ENCODE results near the gene PLEKHN1.

The PLEKHN1 gene

DNA sequence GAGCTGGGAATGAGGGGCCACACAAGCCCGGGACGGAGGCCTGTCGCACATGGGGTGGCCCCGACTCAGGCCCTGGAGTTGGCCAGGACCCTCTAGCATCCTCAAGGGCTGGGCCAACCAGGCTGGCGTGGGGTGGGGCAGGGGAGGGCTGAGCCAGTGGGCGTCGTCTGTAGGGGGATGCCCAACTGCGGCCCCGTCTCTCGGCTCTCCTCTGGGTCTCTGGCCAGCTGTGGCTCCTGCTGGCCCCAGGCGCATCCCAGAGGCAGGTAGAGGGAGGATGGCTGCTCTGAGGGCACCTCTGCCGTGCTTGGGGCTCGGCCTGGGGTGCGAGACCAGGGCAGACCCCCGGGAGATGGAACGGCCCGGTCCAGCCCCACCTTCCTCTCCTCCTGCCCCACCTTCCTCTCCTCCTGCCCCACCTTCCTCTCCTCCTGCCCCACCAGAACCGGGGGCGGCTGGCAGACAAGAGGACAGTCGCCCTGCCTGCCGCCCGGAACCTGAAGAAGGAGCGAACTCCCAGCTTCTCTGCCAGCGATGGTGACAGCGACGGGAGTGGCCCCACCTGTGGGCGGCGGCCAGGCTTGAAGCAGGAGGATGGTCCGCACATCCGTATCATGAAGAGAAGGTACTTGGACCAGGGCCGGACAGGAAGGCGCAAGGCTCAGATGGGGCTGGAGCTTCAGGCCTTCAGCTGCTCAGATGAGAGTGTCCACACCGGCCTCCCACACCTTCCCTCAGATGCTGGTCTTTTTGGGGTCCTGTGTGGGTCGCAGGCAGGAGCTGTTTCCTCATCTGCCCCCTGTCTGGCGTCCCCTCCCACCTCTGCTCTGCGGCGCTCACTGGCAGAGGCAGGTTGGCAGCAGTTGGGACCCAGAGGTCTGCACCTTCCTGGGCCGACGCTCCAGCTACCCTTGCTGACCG, 36.3 kb upstream of the PLEKHN1 start:
- no peak for DNase-seq (ENCODE audit: low read depth in 1 of 2, low spot score in 1 of 2)

DNA sequence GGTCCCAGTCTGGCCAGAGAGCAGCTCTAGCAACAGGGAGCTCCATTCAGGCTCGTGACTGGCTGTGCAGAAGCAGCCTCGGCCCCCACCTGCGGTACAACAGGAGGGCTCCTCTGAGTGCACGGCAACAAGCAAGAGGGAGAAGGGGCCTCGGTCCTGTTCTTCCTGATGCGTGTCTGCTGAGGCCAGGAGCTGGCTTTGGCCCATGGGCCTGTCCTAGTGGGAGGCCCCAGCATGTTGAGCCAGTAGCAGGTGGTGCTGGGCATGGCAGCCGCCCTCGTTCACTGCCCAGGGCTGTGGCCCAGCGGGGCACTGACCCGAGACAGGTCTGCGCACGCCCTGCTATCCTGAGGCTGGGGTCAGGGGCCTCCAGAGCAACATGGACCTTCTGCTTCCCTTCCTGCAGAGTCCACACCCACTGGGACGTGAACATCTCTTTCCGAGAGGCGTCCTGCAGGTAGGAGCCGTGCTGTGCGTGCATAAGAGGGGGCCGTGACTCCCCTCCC, 35.6 kb upstream of the PLEKHN1 start:
- no peak for DNase-seq (ENCODE audit: low read depth in 1 of 2, low spot score in 1 of 2)

DNA sequence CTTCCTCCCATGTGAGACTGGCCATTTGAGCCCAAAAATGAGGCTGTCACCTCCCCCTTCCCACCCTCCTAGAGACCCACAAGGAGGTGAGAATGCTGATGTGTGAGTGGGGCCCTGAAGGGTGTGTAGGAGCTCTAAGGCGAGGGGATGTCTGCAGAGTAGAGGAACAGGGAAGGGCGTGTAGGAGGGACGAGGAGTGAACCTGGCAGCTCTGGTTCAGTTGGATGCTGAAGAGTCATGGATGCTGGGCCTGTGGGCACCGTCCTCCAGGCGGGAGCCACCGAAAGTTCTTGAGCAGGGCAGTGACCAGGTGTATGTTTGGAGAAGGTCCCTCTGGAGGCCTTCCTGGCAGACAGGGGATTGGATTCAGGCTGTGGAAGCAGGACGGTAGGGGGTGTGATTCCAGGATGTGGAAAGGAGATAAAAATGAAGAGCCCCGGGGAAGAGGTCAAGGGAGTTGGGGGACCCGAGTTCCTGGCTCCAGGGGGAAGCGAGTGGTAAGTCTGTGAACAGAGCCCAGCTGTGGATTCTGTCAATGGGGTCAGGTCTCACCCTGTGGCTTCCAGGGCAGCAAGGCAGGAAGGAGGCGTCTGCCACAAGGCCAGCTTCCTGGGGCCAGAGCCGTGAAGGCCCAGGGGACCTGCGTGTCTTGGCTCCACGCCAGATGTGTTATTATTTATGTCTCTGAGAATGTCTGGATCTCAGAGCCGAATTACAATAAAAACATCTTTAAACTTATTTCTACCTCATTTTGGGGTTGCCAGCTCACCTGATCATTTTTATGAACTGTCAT, 34.7 kb upstream of the PLEKHN1 start:
- no peak for DNase-seq (ENCODE audit: low read depth in 1 of 2, low spot score in 1 of 2)

DNA sequence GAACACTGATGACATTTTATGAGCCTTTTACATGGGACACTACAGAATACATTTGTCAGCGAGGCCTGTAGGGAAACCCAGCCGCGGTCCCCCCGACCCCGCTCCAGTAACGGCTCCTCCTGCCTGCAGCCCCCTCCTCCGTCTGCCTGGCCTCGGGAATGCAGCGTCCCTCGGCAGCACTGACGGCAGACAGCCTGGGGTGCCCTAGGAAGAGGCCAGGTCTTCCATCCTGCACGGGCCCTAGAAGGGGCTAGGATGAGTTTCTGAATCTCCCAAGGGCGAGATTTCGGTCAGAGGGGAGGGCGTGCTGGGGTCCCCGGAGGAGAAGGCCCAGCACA, 34.1 kb upstream of the PLEKHN1 start:
- DNase-seq (ENCODE audit: low read depth in 1 of 2, low spot score in 1 of 2): no peak

DNA sequence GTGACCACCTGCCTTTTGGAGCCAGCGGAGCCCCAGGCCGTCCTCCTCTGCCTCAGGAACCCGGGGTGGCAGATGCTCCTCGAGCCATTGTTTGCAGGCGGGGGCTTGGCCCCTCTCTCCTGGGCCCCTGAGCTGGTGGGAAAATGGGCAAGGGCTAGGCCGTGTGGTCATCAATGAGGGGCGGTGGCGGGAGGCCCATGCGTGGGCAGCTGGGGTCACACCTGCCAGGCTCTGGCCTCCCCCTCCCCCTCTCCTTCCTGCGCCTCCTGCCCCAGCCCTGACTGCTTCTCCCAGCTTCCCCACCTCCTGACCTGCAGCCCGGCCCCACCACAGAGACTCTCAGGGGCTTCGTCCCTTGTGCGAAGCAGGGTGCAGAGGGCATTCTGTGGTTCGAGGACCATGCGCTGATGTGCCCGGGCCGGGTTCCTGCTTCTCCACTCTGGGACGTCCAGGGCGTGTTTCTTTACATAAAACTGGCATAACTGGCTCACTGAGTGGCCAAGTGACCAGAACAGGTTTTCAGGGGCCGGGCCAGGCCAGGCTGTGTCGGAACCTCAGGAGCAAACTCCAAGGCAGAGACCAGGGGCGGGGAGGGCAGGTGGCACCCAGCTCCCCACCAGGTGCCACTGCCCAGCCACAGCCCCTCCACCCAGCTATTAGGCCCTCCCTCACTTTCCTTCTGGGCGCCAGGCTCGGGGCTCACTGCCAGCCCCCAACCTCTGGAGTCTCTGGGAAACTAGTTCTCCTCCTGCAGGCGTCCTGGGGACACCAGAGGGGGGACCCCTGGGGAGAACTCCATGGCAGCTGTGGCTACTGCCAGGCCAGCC, 33.3 kb upstream of the PLEKHN1 start:
- DNase-seq (ENCODE audit: low read depth in 1 of 2, low spot score in 1 of 2): no peak

DNA sequence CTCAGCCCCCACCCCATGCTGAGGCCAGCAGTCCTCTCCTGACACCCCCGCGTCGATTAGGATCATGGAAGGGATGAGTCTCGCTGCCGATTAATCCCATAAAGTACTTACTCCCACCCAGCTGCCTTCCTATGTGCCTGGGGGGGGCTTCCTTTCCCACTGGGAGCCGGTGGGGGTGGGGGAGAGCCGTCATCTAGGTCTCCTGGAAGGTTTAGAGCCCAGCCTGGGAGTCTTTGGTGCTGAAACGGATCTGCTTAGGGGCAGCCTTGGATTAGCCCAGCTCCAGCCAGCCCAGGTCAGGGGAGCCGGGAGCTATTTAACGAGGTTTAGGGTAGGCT, 32.7 kb upstream of the PLEKHN1 start:
- DNase-seq (ENCODE audit: low read depth in 1 of 2, low spot score in 1 of 2): no peak

DNA sequence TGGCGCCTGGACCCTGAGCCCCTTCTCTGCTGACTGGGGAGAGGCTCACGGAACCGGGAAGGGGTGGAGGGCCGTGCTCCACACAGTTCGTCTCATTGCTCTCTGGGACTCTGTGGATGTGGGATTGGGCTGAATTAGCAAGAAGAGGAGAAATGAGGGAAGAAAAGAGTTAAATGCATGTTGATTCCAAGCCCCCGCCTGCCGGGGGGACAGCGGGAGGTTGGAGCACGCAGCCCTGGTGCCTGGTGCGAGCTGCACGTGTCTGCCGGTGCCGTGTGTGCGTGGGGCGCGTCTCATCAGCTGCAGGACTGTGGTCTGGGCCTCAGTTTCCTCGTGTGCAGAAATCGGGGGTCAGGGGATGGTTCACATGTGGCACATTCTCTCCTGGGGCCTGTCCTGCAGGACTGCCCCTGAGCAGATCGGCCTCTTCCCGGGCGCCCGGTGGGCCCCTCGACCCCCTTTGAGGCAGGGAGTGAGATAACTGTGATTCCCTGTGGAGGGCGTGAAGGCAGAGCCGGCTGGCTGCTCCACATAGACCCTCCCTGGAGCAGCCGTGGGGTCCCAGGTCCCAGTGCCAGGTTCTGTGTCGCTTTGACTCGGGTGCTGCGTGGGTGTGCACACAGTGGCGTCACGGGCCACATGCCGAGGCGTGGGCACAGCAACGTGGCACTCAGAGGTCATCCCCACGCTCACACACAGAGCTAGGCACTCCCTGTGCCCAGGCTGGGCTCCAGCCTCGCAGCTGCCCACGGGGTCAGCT, 31.1 kb upstream of the PLEKHN1 start:
- DNase-seq (ENCODE audit: low read depth in 1 of 2, low spot score in 1 of 2): no peak

DNA sequence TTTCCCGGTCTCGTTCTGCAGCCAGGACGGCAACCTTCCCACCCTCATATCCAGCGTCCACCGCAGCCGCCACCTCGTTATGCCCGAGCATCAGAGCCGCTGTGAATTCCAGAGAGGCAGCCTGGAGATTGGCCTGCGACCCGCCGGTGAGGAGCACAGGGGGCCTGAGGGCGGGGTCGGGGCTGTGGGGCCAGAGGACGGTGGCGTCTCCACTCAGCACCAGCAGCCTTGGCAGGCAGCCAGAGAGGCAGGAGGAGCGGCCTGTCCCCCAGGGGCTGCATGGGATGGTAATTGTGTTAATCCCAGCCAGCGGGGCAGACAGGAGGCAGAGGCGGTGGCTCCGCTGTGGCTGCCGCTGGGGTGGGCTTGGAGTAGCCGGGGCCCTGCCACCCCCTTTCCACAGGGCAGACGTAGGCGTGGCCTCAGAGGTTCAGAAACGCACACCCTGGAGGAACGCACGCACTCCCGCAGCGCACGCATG, 30.5 kb upstream of the PLEKHN1 start:
- no peak for DNase-seq (ENCODE audit: low read depth in 1 of 2, low spot score in 1 of 2)

DNA sequence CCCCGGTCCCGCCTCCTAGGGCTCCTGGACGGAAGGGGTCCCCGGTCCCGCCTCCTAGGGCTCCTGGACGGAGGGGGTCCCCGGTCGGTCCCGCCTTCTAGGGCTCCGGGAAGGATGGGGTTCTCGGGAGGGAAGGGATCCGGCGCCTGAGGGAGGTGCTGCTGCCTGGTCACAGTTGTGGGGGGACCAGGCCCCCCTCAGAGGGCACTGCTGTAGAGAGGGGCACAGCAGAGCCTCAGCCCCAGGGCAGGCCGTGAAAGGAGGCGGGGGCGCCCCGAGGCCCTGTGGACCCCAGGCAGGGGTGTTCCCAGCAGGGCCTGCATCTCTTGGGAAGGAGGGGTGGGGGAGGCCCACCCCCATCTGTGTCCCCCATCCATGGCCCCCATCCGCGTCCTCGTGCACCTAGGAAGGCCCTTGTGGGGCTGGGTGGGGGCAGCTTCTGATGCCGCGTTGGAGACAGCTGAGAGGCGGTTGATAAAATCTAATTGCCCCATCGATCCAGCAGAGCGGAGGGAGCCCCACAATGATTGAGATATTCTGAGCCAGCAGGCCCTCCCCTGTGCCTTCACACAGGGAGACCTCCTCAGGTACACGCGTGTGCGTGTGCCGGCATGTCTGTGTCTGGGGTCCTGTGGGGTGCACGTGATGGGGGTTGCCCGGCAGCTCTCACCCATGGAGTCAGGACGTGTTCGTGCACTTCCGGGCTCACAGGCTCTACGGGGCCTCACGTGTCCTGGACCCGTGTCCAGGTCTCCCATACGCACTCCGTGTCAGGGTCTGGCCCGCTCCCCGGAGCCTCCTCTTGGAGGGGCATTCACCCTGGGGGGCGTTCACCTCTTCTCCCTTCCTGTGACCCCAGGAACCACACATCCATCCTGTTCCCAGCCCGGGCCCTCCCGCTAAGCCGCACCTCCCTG, 29.7 kb upstream of the PLEKHN1 start:
- DNase-seq (ENCODE audit: low read depth in 1 of 2, low spot score in 1 of 2): no peak

DNA sequence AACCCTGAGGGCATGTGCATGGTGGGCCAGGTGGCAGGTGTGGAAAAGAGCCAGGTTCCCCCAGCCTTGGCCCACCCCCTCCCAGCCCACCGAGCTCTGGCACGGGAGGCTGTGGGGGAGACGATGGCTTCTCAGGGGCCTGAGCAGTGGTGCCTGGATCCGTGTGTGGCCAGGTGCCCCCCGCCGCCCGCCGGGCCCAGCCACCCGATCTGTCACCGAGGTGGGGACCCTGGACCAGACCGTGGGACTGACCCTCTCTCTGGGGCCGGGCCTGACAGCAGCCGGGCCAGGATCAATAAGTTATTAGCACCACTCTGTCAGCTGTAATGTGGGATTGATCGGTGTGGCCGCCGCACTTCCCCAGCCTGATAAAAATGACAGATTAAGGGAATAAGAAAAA, 28.8 kb upstream of the PLEKHN1 start:
- DNase-seq (ENCODE audit: low read depth in 1 of 2, low spot score in 1 of 2): no peak

DNA sequence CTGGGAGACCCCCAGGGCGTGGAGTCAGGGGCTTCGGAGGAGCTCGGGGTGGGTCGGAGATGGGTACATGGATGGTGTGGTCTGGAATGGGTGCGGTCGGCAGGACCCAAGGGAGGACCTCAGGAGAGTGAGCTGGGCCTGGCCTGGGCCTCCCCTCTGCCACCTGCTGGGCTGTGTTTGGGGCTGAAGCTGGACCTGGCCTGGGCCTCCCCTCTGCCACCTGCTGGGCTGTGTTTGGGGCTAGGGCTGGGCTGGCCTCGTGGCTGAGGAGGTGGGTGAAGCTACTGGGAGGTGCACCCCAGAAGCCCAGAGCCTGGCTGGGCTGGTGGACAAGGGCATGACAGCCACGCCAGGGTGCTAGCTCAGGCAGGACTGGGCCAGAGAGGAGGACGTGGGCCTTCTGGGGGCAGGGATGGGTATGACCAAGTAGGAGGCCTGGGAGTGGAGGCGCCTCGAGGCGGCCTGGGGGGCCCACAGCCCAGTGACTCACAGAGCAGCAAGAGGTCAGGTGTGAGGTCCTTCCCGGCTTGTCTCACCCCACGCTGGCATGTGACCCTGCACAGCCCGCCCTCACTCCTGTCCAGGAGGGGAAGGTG, 28.1 kb upstream of the PLEKHN1 start:
- no peak for DNase-seq (ENCODE audit: low read depth in 1 of 2, low spot score in 1 of 2)

DNA sequence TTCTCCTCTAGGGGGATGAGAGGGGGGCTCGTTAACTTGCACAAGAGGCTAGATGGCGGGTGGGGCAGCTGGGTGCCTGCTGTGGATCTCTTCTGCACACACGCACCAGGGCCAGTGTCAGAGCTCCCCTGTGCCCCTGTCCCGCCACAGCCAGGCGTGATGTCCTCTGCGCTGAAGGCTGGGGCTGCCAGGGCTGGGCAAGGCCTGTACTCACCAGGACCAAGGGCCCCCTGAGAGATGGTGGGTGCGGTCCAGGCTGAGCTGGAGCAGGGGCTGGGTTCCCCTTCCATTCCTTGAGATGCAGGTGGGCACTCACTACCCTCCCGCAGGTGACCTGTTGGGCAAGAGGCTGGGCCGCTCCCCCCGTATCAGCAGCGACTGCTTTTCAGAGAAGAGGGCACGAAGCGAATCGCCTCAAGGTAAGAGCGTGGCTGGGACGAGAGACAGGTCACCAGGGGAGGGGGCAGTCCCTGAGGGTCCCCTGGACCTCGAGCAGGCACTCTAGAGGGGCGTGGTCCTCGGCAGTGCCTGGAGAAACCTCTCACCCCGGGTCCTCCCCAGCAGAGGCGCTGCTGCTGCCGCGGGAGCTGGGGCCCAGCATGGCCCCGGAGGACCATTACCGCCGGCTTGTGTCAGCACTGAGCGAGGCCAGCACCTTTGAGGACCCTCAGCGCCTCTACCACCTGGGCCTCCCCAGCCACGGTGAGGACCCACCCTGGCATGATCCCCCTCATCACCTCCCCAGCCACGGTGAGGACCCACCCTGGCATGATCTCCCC, 27.4 kb upstream of the PLEKHN1 start:
- DNase-seq (ENCODE audit: low read depth in 1 of 2, low spot score in 1 of 2): no peak

DNA sequence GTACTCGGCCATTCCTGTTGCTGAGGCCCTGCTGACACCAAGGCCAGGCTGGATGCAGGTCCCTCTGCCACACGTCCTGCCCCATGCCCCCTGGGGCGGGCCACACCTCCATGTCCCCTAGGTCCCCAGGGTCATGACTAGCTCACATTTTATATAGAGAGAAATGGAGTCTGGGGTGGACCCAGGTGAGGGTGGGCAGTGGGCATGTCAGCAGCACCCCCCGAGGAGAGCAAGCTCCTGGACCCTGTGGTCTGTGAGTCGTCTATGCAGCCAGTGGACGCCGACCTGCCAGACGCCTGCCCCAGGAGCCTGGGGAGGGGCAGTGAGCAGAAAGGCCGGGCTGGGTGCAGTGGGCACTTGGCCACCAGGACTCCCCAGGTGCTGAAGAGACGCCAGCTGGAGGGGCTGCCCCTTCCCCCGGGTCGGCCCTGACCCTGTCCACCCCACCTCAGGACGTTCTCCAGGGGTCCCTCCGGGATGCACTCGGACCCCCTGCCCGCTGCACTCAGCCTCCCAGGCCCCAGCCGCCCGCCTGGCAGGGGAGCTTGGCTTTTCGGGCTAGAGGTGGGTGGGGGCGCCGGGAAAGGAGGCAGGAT, 26.7 kb upstream of the PLEKHN1 start:
- no peak for DNase-seq (ENCODE audit: low read depth in 1 of 2, low spot score in 1 of 2)

DNA sequence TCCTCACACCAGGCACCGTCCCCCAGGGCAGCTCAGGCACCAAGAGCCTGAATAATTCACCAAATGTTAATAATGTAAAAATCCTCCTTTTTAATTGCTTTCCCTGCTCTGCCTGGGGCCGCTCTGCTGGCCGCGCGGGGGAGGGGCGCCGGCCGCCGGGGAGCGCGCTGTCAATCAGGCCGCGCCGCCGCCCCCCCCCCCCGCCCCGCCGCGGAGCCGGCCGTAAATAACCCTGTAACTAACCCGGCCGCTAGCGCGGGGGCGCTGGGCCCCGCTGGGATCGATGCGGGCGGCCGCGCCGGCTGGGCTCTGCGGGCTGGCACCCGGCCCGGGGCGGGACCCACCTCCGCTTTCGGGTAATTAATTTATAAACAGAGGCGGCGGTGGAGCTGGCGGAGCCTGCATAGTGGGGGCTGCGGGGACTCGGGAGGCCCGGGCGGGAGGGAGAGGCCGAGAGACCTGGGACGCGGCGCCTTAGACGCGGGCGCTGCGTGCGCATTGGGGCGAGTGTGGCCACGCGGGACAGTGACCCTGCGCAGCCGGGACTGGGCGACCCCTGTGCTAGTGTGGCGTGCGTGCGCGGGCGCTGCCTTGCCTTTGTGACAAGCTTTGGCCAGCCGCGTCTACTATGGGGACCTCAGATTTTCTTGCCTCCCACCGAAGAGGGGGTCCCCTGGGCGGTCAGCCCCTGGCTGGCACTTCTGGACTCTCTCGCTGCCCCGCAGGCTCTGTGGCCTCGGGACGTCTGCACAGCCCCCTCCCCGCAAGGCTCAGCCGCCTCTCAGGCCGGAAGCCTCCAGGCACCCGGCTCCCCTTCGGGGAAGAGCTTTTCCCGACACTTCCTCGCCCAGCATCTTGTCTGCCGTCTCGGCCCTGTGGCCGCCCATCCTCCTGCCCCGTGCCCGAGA, 25.9 kb upstream of the PLEKHN1 start:
- DNase-seq (ENCODE audit: low read depth in 1 of 2, low spot score in 1 of 2): no peak

DNA sequence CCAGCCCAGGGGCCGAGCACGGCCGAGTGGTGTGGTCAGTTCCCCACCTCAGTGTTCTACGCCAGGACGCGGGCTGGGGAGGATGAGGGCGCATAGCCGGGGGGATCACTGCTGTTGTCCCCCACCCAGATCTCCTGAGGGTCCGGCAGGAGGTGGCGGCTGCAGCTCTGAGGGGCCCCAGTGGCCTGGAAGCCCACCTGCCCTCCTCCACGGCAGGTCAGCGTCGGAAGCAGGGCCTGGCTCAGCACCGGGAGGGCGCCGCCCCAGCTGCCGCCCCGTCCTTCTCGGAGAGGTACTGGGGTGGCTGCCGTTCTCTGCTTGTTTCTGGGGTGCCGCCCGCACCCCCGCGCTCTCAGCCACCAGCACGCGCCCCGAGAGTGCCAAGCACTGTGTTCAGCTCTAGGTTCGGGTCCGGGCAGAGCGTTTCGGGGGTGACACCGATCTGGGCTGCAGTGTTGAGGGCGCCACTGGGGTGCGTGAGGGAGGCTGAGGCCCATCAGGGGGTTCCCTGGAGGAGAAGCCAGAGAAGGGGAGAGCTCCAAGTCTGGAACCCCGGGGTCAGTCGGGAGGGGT, 25.2 kb upstream of the PLEKHN1 start:
- DNase-seq (ENCODE audit: low read depth in 1 of 2, low spot score in 1 of 2): no peak

DNA sequence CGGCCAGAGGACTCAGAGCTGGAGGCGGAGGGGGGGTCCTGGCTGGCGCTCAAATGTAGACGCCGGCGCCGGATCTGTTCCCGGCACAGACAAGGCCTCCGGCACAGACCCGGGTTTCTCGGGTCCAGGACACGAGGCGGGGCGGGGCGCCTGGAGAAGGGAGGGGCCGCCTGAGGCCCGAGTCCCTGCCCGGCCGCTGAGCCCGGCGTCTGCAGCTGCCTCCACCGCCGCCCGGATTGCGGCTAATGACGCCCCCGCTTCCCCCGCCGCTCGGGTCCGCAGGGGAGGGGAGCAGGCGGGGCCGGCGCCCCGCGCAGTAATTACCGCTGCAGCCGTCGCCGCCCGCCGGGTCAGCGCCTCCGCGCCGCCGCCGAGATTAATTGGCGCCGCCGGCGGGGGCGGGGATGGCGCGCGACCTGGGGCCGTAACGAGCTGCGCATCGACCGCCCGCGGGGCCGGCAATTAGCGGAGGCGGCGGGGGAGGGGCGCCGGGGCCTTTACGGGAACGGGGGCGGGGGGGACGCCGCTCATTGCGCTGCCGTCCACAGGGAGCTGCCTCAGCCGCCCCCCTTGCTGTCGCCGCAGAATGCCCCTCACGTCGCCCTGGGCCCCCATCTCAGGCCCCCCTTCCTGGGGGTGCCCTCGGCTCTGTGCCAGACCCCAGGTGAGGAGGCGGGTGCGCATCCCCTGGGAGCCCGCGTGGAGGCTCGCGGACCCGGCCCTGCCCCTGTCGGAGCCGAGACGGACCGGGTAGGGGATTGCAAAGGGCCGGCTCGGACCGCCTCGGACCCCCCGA, 24.5 kb upstream of the PLEKHN1 start:
- no peak for DNase-seq (ENCODE audit: low read depth in 1 of 2, low spot score in 1 of 2)

All from stimulated activated CD4-positive, alpha-beta T cell treated with anti-CD3 and anti-CD28 coated beads, Interleukin-15, amount 100 ng/mL, for 1 hour (primary cell).